SK-N-SH treated with all-trans-retinoic acid at 6 μM for 48 hours (cell line): Measurements from ENCODE around the gene SERPINB5.

Experiments
- ATAC-seq: fragments of 200-7000 bp; cut with Tn5 transposase; 3 replicates; pipeline ENCODE4 v1.9.1; 2020; ENCODE audit warnings: mild to moderate bottlenecking, moderate library complexity
- ARNTL ChIP-seq: fragments of 450-650 bp; formaldehyde crosslinking; IDR thresholded peaks from 2 replicates; pipeline ENCODE4 v1.5.0; 2020; ENCODE audit warnings: low read depth, mild to moderate bottlenecking, moderate library complexity, borderline replicate concordance
- BACH2 ChIP-seq: fragments of 250-450 bp; sonication (Bioruptor Pico); IDR thresholded peaks from 2 replicates; pipeline ENCODE4 v1.9.0; 2021; ENCODE audit warnings: mild to moderate bottlenecking, borderline replicate concordance
- CSDC2 ChIP-seq: fragments of 250-450 bp; sonication (Bioruptor Pico); IDR thresholded peaks from 2 replicates; pipeline ENCODE4 v1.5.0; 2020; ENCODE audit warnings: mild to moderate bottlenecking, moderate library complexity
- ESRRG ChIP-seq: fragments of 250-450 bp; sonication (Bioruptor Pico); IDR thresholded peaks from 2 replicates; pipeline ENCODE4 v1.6.1; 2021; ENCODE audit warnings: mild to moderate bottlenecking
- GLIS3 ChIP-seq: fragments of 250-450 bp; sonication (Bioruptor Pico); IDR thresholded peaks from 2 replicates; pipeline ENCODE4 v1.5.0; 2020; ENCODE audit warnings: mild to moderate bottlenecking, moderate library complexity
- ISL1 ChIP-seq: fragments of 250-450 bp; sonication (Bioruptor Pico); IDR thresholded peaks from 2 replicates; pipeline ENCODE4 v2.1.2; 2022; ENCODE audit warnings: mild to moderate bottlenecking, moderate library complexity
- OSR1 ChIP-seq: fragments of 250-450 bp; sonication (Bioruptor Pico); IDR thresholded peaks from 2 replicates; pipeline ENCODE4 v1.8.0; 2022; ENCODE audit warnings: moderate library complexity, mild to moderate bottlenecking, inconsistent platforms
- PPARA ChIP-seq: fragments of 250-450 bp; sonication (Bioruptor Pico); IDR thresholded peaks from 2 replicates; pipeline ENCODE4 v1.5.0; 2020; ENCODE audit warnings: mild to moderate bottlenecking, borderline replicate concordance
- SNAI2 ChIP-seq: fragments of 250-450 bp; sonication (Bioruptor Pico); IDR thresholded peaks from 2 replicates; pipeline ENCODE4 v1.5.0; 2020; ENCODE audit warnings: mild to moderate bottlenecking, moderate library complexity
- TCF4 ChIP-seq: fragments of 250-450 bp; sonication (Bioruptor Pico); IDR thresholded peaks from 2 replicates; pipeline ENCODE4 v1.8.0; 2021; ENCODE audit warnings: mild to moderate bottlenecking, moderate library complexity, borderline replicate concordance
- TOX ChIP-seq: fragments of 250-450 bp; sonication (Bioruptor Pico); IDR thresholded peaks from 2 replicates; pipeline ENCODE4 v1.8.0; 2021; ENCODE audit warnings: mild to moderate bottlenecking, moderate library complexity, borderline replicate concordance
- ZC3H10 ChIP-seq: fragments of 250-450 bp; sonication (Bioruptor Pico); IDR thresholded peaks from 2 replicates; pipeline ENCODE4 v1.5.1; 2021; ENCODE audit warnings: mild to moderate bottlenecking, moderate library complexity
- ZFP3 ChIP-seq: fragments of 250-450 bp; sonication (Bioruptor Pico); IDR thresholded peaks from 2 replicates; pipeline ENCODE4 v1.5.0; 2020; ENCODE audit warnings: mild to moderate bottlenecking, moderate library complexity
- ZFP30 ChIP-seq: fragments of 450-650 bp; formaldehyde crosslinking; IDR thresholded peaks from 2 replicates; pipeline ENCODE4 v1.5.0; 2022; ENCODE audit warnings: mild to moderate bottlenecking, moderate library complexity
- ZNF565 ChIP-seq: fragments of 450-650 bp; formaldehyde crosslinking; conservative IDR thresholded peaks from 2 replicates; pipeline ENCODE4 v1.5.0; 2020; ENCODE audit warnings: low read depth, mild to moderate bottlenecking, moderate library complexity
- ZNF70 ChIP-seq: fragments of 450-650 bp; formaldehyde crosslinking; IDR thresholded peaks from 2 replicates; pipeline ENCODE4 v1.5.0; 2020; ENCODE audit warnings: mild to moderate bottlenecking, moderate library complexity
- ZNF8 ChIP-seq: fragments of 450-650 bp; formaldehyde crosslinking; IDR thresholded peaks from 2 replicates; pipeline ENCODE4 v1.5.0; 2020; ENCODE audit warnings: mild to moderate bottlenecking, moderate library complexity
- TF ChIP-seq, protein P1 (sequence below): fragments of 250-450 bp; sonication (Bioruptor Pico); IDR thresholded peaks from 2 replicates; pipeline ENCODE4 v1.8.0; 2021; ENCODE audit warnings: low read depth, mild to moderate bottlenecking, moderate library complexity, borderline replicate concordance
- TF ChIP-seq, protein P2 (sequence below): fragments of 250-450 bp; sonication (Bioruptor Pico); IDR thresholded peaks from 2 replicates; pipeline ENCODE4 v1.5.1; 2020; ENCODE audit warnings: low read depth, mild to moderate bottlenecking, moderate library complexity
- TF ChIP-seq, protein P3 (sequence below): fragments of 250-450 bp; sonication (Bioruptor Pico); IDR thresholded peaks from 2 replicates; pipeline ENCODE4 v1.5.1; 2021; ENCODE audit warnings: mild to moderate bottlenecking, moderate library complexity
- TF ChIP-seq, protein P4 (sequence below): fragments of 250-450 bp; sonication (Bioruptor Pico); IDR thresholded peaks from 2 replicates; pipeline ENCODE4 v1.5.0; 2020; ENCODE audit warnings: mild to moderate bottlenecking, moderate library complexity
- TF ChIP-seq, protein P5 (sequence below): fragments of 250-450 bp; sonication (Bioruptor Pico); IDR thresholded peaks from 2 replicates; pipeline ENCODE4 v1.8.0; 2020; ENCODE audit warnings: mild to moderate bottlenecking, moderate library complexity, borderline replicate concordance

SERPINB5 gene

DNA sequence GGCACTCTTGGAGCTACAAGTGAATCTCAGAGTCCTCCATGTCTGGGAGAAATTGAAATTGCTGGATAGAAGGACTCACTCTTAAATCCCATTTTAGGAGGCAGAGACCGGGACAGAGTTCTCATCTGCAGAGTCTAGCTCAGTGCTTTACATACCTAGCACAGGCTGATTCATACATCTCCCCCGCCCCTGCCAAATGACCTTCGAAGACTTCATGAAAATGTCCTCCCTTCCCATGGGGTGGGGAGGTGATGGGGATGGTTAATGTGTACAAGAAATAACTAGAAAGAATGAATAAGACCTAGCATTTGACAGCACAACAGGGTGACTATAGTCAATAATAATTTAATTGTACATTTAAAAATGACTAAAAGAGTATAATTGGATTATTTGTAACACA lies 8.2 kb upstream of the SERPINB5 start:
- no peak for ATAC-seq
- TF ChIP-seq, protein P1, sequence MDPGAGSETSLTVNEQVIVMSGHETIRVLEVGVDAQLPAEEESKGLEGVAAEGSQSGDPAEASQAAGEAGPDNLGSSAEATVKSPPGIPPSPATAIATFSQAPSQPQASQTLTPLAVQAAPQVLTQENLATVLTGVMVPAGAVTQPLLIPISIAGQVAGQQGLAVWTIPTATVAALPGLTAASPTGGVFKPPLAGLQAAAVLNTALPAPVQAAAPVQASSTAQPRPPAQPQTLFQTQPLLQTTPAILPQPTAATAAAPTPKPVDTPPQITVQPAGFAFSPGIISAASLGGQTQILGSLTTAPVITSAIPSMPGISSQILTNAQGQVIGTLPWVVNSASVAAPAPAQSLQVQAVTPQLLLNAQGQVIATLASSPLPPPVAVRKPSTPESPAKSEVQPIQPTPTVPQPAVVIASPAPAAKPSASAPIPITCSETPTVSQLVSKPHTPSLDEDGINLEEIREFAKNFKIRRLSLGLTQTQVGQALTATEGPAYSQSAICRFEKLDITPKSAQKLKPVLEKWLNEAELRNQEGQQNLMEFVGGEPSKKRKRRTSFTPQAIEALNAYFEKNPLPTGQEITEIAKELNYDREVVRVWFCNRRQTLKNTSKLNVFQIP (CRISPR knock-in tag), result no peak
- TF ChIP-seq SNAI2 (CRISPR knock-in tag) (no peak), CSDC2 (CRISPR knock-in tag) (no peak), ZNF70 (no peak), OSR1 (no peak), PPARA (CRISPR knock-in tag) (no peak), ZNF8 (no peak), ZNF565 (CRISPR knock-in tag) (no peak), ISL1 (CRISPR knock-in tag) (no peak), ZFP3 (CRISPR knock-in tag) (no peak), BACH2 (CRISPR knock-in tag) (no peak), ZC3H10 (CRISPR knock-in tag) (no peak)
- TF ChIP-seq, protein P2, sequence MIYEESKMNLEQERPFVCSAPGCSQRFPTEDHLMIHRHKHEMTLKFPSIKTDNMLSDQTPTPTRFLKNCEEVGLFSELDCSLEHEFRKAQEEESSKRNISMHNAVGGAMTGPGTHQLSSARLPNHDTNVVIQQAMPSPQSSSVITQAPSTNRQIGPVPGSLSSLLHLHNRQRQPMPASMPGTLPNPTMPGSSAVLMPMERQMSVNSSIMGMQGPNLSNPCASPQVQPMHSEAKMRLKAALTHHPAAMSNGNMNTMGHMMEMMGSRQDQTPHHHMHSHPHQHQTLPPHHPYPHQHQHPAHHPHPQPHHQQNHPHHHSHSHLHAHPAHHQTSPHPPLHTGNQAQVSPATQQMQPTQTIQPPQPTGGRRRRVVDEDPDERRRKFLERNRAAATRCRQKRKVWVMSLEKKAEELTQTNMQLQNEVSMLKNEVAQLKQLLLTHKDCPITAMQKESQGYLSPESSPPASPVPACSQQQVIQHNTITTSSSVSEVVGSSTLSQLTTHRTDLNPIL (CRISPR knock-in tag), result no peak
- TF ChIP-seq, protein P3, sequence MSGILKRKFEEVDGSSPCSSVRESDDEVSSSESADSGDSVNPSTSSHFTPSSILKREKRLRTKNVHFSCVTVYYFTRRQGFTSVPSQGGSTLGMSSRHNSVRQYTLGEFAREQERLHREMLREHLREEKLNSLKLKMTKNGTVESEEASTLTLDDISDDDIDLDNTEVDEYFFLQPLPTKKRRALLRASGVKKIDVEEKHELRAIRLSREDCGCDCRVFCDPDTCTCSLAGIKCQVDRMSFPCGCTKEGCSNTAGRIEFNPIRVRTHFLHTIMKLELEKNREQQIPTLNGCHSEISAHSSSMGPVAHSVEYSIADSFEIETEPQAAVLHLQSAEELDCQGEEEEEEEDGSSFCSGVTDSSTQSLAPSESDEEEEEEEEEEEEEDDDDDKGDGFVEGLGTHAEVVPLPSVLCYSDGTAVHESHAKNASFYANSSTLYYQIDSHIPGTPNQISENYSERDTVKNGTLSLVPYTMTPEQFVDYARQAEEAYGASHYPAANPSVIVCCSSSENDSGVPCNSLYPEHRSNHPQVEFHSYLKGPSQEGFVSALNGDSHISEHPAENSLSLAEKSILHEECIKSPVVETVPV (CRISPR knock-in tag), result no peak
- TF ChIP-seq, protein P4, sequence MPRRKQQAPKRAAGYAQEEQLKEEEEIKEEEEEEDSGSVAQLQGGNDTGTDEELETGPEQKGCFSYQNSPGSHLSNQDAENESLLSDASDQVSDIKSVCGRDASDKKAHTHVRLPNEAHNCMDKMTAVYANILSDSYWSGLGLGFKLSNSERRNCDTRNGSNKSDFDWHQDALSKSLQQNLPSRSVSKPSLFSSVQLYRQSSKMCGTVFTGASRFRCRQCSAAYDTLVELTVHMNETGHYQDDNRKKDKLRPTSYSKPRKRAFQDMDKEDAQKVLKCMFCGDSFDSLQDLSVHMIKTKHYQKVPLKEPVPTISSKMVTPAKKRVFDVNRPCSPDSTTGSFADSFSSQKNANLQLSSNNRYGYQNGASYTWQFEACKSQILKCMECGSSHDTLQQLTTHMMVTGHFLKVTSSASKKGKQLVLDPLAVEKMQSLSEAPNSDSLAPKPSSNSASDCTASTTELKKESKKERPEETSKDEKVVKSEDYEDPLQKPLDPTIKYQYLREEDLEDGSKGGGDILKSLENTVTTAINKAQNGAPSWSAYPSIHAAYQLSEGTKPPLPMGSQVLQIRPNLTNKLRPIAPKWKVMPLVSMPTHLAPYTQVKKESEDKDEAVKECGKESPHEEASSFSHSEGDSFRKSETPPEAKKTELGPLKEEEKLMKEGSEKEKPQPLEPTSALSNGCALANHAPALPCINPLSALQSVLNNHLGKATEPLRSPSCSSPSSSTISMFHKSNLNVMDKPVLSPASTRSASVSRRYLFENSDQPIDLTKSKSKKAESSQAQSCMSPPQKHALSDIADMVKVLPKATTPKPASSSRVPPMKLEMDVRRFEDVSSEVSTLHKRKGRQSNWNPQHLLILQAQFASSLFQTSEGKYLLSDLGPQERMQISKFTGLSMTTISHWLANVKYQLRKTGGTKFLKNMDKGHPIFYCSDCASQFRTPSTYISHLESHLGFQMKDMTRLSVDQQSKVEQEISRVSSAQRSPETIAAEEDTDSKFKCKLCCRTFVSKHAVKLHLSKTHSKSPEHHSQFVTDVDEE (CRISPR knock-in tag), result no peak
- TF ChIP-seq, all 23 proteins: peak for 0

DNA sequence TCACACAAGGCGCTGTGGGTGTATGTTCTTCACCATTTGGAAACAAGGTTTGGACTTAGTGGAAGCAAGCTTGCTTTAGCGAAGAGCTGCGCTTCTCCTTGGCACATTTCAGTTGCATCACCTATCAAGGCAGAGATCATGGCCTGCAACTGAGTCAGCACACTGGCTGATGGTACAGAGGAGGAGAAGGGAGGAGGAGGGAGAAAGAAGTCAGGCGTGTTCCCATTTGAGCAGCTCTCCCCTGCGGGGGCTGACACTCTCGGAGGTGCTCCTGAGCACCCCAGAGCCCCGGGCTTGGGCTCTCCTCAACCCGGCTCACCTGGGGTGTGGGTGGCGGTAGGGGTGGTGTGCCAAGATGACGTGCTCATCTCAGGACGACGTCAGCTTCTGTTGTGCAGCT lies 6.0 kb upstream of the SERPINB5 start:
- no peak for ATAC-seq

More for the DNA sequence above, 6.0 kb upstream of the SERPINB5 start:
- TF ChIP-seq, protein P1 (CRISPR knock-in tag), result no peak
- TF ChIP-seq GLIS3 (CRISPR knock-in tag), result no peak
- TF ChIP-seq, protein P5, sequence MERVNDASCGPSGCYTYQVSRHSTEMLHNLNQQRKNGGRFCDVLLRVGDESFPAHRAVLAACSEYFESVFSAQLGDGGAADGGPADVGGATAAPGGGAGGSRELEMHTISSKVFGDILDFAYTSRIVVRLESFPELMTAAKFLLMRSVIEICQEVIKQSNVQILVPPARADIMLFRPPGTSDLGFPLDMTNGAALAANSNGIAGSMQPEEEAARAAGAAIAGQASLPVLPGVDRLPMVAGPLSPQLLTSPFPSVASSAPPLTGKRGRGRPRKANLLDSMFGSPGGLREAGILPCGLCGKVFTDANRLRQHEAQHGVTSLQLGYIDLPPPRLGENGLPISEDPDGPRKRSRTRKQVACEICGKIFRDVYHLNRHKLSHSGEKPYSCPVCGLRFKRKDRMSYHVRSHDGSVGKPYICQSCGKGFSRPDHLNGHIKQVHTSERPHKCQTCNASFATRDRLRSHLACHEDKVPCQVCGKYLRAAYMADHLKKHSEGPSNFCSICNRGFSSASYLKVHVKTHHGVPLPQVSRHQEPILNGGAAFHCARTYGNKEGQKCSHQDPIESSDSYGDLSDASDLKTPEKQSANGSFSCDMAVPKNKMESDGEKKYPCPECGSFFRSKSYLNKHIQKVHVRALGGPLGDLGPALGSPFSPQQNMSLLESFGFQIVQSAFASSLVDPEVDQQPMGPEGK (CRISPR knock-in tag), result no peak
- no peak for TF ChIP-seq ZC3H10 (CRISPR knock-in tag)
- no peak for TF ChIP-seq TOX (CRISPR knock-in tag)
- TF ChIP-seq, protein P2 (CRISPR knock-in tag), result no peak
- TF ChIP-seq TCF4, result no peak
- no peak for TF ChIP-seq ZFP3 (CRISPR knock-in tag)
- TF ChIP-seq ZFP30 (CRISPR knock-in tag), result no peak
- TF ChIP-seq ARNTL (CRISPR knock-in tag), result no peak
- TF ChIP-seq SNAI2 (CRISPR knock-in tag), result no peak
- TF ChIP-seq, protein P3 (CRISPR knock-in tag), result no peak
- TF ChIP-seq, protein P4 (CRISPR knock-in tag), result no peak
- no peak for TF ChIP-seq ESRRG (CRISPR knock-in tag)
